HuH-7.5 (cell line): ENCODE results near the gene RAD51AP1.

ENCODE experiments used
- DNase-seq: peaks from one replicate; pipeline ENCODE4 v3.0.0; 2011; ENCODE audit warnings: low spot score

Gene RAD51AP1

GRCh38 chr12:4595881-4596280, 57.2 kb downstream of the RAD51AP1 start:
- no peak for DNase-seq

GRCh38 chr12:4603421-4603820, 64.7 kb downstream of the RAD51AP1 start:
- no peak for DNase-seq

GRCh38 chr12:4603946-4604345, 65.3 kb downstream of the RAD51AP1 start:
- DNase-seq = no peak

GRCh38 chr12:4604684-4605193, 66.0 kb downstream of the RAD51AP1 start:
- peak; percentile 39 for DNase-seq

- no peak for DNase-seq
Observed at GRCh38 chr12:4607056-4607455, 68.4 kb downstream of the RAD51AP1 start.

GRCh38 chr12:4609071-4609470, 70.4 kb downstream of the RAD51AP1 start:
- DNase-seq = no peak
